Uterus (tissue), 2 donors: ENCODE data around the gene KBTBD12.

ENCODE experiments used
- CTCF ChIP-seq, 4 experiments: fragments of 200-600 bp in 2 of 4; fragments of 450-650 bp in 2 of 4; sonication (generic) in 2 of 4; IDR thresholded peaks; one replicate each; pipeline ENCODE4 v1.5.1; 2016 to 2019; ENCODE audit warnings: antibody characterized with exemption in 4 of 4, mild to moderate bottlenecking in 2 of 4, moderate library complexity in 1 of 4
- POLR2A ChIP-seq, 2 donors: fragments of 450-650 bp; IDR thresholded peaks; one replicate each; pipeline ENCODE4 v1.6.1; 2016; ENCODE audit warnings: antibody characterized with exemption in 2 of 2, mild to moderate bottlenecking in 1 of 2, moderate library complexity in 1 of 2

DNA sequence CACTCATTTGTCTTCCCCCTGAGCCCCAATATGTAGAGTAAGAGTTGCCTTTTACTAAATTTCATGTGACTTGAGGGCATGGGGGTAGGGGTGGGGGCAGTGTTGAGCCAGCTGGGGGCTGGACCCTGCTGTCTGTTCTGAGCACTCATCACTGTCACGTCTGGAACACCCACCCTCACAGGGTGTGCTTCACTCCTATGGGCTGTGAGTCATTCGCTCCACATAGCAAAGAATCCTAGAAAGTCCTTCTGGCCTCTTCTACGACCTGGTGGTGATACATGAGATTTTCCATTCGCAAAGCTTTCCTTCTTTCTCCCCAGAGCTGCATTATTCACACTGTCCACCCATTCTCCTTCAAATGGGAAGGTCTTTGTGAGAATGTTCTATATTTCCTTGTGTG lies 49.1 kb upstream of the KBTBD12 start:
- TF ChIP-seq POLR2A (IDR thresholded peaks at IDR 0.05) (no peak), CTCF (IDR thresholded peaks at IDR 0.05) (no peak)
